HG02870 (cell line): ENCODE measurements around the gene BPNT1.
A peak's percentile ranks its signal among the peaks of the same experiment; 100 is the strongest.
"Not testable (repeated sequence)": the region's sequence is repeated elsewhere in the genome, so short reads cannot be mapped to it uniquely, and the experiment has no call there.

Experiments
- ATAC-seq: cut with Tn5 transposase; IDR thresholded peaks from one replicate; pipeline ENCODE4 v1.9.1; 2021; ENCODE audit warnings: mild to moderate bottlenecking, moderate library complexity; ENCODE audit not compliant: unreplicated experiment

BPNT1 gene

DNA sequence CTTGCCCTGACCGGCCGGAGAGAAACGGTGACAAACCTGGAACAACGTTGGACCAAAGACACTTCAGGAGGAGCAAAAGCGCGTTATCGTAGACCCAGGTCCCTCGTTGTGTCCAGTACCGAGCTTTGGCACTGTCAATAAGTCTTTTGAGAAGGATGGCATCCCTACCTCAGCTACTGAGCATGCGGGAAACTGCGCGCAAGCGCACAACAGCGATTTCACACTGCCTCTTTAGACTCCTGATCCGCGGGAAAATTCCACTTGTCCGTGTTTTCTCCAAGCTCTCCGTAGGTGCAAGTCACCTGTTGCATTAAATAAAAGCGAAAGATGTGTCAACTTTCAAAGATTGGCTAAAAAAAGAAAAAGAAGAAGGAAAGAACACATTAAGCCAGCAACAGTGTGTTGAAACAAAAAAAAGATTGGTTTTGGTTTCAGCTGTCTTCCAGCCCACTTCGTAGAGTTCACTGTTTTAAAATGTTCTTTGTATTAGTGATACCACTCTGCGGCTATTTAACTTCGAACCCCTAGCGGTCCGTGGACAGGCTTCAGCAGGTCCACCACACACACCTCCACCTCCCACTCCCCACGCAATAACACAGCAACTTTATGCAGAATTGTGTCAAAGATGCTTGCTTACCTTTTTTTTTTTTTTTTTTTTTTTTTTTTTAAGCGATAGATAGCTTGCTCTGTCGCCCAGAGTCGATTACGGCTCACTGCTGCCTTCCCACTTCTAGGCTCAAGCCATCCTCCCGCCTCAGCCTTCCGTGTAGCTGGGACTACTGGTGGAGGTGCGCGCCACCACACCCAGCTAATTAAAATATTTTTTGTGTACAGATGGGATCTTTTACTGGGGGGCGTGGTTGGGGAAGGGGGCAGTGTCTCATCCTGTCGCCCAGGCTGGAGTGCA, at the start of gene BPNT1:
Gene BPNT1, minus strand, starts transcription at position 139 of the 907 bp plus-strand sequence. CDS start 9,942 bp downstream, outside the sequence.
- ATAC-seq, result peak; percentile 45

DNA sequence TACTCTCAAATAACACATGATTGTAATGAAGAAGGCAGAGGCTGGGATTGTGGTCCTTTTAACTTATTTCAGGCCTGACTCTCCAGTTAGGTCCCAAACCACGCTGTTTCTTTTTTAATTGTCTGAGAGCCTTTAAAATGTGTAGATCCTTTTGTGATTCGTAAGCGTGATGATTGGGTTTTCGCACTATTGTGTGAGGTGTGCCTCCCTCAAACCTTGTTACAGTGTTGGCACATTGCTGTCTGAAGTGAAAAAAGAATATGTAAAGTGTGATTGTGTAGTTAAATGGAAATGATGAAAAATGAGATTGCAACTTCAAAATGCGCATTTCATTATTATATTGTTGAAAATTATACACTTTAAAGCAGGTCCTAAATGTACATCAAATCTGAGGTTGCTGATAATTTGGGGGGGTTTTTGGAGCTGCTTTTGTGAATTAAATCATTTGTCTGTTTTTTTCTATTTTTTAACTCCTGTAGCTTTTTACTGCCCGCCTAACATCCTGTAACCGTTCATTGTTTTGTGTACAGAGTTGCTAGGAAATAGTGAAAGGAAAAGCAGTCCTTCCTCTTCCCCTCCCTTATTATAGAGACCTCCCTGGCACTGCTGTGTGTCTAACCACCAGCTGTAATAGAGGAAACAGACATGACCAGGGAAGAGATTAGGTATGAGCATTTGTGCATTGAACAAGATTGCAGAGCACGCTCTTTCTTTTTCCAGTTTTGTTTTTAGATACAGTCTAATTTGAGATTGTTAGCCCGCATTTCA, 47.6 kb upstream of the BPNT1 start:
- no peak for ATAC-seq

GRCh38 chr1:220135755-220136154, 46.2 kb upstream of the BPNT1 start:
- ATAC-seq, result no peak

DNA sequence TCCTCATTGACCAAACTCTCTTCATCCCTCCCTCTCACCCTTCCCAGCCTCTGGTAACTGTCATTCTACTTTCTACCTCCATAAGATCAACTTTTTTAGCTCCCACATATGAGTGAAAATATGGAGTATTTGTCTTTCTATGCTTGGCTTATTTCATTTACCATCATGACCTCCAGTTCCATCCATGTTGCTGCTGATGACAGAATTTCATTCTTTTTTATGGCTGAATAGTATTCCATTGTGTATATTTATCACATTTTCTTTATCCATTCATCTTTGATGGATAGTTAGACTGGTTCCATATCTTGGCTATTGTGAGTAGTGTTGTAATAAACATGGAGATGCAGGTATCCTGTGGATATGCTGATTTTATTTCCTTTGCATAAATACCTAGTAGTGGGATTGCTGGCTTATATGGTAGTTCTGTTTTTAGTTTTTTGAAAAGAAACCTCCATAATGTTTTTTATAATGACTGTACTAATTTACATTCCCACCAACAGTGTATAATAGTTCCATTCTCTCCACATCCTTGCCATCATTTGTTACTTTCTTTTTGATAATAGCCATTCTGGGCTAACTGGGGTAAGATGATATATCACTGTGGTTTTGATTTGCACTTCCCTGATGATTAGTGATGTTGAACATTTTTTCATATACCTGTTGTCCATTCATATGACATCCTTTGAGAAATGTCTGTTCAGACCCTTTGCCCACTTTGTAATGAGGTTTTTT, 40.1 kb upstream of the BPNT1 start:
- no peak for ATAC-seq

DNA sequence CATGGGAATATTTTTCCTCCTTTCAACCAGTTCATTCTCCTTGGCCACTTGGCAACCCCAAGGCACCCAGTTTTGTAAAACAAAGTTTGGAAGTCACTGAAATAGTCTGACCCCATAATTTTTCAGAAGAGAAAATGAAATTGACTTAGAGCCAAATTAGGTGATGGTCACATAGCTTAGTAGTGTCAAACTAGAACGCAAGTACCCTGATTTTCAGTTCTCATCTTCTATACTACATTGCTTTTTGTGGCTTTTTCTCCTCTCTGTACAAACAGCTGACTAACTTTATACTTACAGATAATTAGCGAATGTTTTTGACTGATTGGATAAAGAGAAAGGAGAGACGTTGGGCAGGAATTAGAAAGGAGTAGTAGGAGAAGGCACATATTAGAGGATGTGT, 37.5 kb upstream of the BPNT1 start:
- ATAC-seq, result peak; percentile 46

DNA sequence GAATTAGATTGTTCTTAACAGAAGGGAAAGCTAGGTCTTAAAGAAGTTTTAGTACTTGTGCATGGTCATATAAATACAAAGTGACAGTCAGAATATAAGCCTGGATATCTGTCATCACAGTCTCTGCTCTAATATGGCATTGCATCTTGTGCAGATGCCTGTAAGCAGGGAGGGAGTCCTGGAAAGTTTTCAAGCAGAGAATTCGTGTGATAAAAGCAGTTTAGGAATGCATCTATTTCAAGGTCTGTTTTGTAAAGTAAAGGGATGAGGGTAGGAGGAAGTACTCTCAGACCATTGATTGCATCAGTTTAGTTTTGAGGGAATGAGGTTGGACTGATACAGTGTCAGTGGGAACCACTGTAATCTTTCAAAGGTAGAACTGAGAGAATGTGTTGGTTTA, 35.0 kb upstream of the BPNT1 start:
- ATAC-seq, result no peak

DNA sequence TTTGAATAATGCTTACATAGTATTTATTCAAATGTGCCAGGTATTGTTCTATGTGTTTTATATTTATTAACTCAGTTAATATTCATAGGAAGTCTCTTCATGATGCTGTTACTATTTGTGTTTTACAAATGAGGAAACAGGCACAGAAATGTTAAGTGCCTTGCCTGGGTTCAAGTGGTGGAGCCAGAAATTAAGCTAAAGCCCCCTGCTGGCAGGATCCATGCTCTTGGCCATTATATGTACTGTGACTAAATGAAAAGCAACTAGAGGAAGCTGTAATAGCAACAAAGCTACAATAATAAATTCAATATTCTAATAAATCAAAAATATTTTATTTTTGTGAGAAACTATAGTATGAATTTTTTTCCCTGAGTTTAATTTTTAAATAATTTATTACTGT, 34.3 kb upstream of the BPNT1 start:
- ATAC-seq, result no peak

DNA sequence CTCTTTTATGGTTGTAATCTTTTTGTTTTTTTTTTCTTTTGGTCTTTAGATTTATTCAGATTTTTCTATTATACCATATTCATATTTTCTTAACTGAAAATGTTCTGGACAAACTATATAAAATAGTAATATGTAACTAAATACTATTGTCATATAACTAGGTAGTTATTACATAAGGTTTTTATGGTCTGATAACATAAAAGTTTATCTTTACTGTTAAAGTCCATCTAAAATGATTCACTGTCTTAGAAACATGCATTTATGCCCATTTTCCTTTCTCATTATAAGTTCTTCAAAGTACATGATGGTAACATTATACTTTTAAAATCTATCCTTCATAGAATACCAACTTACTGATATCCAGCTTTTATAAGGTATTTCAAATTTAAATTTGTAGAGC, 33.5 kb upstream of the BPNT1 start:
- no peak for ATAC-seq

- no peak for ATAC-seq
These were observed 32.4 kb upstream of the BPNT1 start for GRCh38 chr1:220121791-220122530.

DNA sequence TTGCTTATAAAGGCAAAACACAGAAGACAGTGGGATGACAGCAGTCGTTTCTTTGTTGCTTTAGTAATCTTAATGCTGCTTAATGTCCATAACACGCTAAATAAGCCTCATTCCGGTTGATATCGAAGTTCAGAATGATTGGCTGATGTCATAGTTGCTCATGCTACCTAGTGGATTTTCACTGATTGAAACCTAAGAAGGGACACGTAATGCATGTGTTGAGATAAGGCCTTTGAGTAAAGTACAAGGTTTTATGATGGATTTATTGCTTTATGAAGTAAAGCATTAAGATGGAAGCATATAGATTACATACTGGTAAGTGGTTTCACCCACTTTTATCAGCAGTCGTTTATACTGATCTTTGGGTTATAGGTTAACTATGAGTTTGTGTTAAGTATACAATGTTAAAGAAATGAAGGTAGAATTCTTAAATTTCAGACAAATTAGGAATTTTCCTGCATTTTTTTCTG, 29.5 kb upstream of the BPNT1 start:
- no peak for ATAC-seq

- peak; percentile 58 for ATAC-seq
These were observed 23.6 kb upstream of the BPNT1 start for GRCh38 chr1:220113136-220113695.

- ATAC-seq, result not testable (repeated sequence)
These were observed 23.0 kb upstream of the BPNT1 start for GRCh38 chr1:220112600-220112999.

- not testable (repeated sequence) for ATAC-seq
These were observed 20.9 kb upstream of the BPNT1 start for GRCh38 chr1:220110473-220110872.

GRCh38 chr1:220099826-220100225, 10.2 kb upstream of the BPNT1 start:
- no peak for ATAC-seq

GRCh38 chr1:220094016-220094911, 4.7 kb upstream of the BPNT1 start, which contains the start of gene IARS2:
IARS2 (plus strand) TSS chr1:220094132; CDS start chr1:220094217, 85 bp downstream.
- ATAC-seq, result peak; percentile 53

DNA sequence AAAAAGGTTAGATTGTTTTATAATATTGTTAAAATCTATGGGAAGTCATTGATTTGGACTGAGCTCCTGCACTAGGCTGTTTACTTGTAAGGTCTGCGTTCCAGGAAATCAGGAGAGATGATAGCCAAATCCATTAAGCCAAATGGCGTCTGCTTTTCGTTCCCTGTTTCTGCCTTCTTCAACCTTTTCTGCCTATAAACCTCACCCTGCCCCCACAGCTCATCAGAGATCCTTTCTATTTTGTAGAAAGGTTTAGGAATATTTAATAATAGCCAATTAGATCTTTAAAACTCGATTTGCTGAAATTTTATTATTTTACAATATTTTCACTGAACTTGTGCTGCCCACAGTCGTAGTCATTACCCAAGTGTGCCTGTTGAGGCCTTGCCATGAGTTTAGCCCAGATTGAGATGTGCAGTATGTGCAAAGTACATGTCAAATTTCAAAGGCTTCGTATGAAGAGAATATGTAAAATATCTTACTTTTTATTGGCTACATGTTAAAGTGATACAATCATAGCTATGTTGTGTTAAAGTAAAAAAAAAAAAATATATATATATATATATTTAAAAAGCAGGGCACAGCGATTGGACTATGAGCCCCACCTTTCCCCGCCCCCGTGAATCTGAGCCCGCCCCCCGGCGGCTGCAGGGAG, 3.9 kb upstream of the BPNT1 start:
- peak; percentile 1 for ATAC-seq

- no peak for ATAC-seq
These were observed 3.1 kb upstream of the BPNT1 start for GRCh38 chr1:220092694-220093093.

- ATAC-seq, result peak; percentile 46
These were observed 3.3 kb downstream of the BPNT1 start for GRCh38 chr1:220086261-220086686.
